DND-41 (cell line): ENCODE measurements around the gene PCDH12.

Source experiments
- ATAC-seq: fragments of 200-7000 bp; cut with Tn5 transposase; 3 replicates; pipeline ENCODE4 v1.9.1; 2021; ENCODE audit warnings: low read depth; ENCODE audit not compliant: insufficient read depth
- DNase-seq: peaks from one replicate; pipeline ENCODE4 v3.0.0-alpha.2; 2020
- H2AFZ ChIP-seq: 2 replicates; pipeline ENCODE4 v1.6.0; 2012; ENCODE audit warnings: low read depth, low read length
- H3K27ac ChIP-seq: 2 replicates; pipeline ENCODE4 v1.5.1; 2012; ENCODE audit warnings: low read length, inconsistent platforms
- H3K27me3 ChIP-seq: fragments of 200-600 bp; sonication (generic); 2 replicates; pipeline ENCODE4 v1.6.0; 2012; ENCODE audit warnings: low read length, mild to moderate bottlenecking, inconsistent platforms; ENCODE audit not compliant: insufficient read depth, poor library complexity
- H3K36me3 ChIP-seq: 2 replicates; pipeline ENCODE4 v1.5.1; 2012; ENCODE audit warnings: low read length, inconsistent platforms; ENCODE audit not compliant: insufficient read depth
- H3K4me1 ChIP-seq: 2 replicates; pipeline ENCODE4 v1.5.1; 2012; ENCODE audit warnings: mild to moderate bottlenecking, low read length; ENCODE audit not compliant: insufficient read depth
- H3K4me2 ChIP-seq: 2 replicates; pipeline ENCODE4 v1.6.0; 2012; ENCODE audit warnings: mild to moderate bottlenecking, moderate library complexity, low read length, inconsistent platforms; ENCODE audit not compliant: insufficient read depth
- H3K4me3 ChIP-seq, 2 experiments: fragments of 200-600 bp in 1 of 2; shearing (Covaris generic) in 1 of 2; 2 replicates each; pipeline ENCODE4 v1.5.1; 2012 to 2016; ENCODE audit warnings: inconsistent platforms in 2 of 2, low read length in 2 of 2, mild to moderate bottlenecking in 2 of 2, low read depth in 1 of 2, moderate library complexity in 1 of 2
- H3K79me2 ChIP-seq: 2 replicates; pipeline ENCODE4 v1.6.0; 2012; ENCODE audit warnings: low read length, inconsistent platforms; ENCODE audit not compliant: insufficient read depth
- H3K9ac ChIP-seq: 2 replicates; pipeline ENCODE4 v1.6.0; 2012; ENCODE audit warnings: low read depth, mild to moderate bottlenecking, inconsistent platforms, low read length, moderate library complexity
- H3K9me3 ChIP-seq: 2 replicates; pipeline ENCODE4 v1.5.1; 2012; ENCODE audit warnings: low read length, moderate library complexity, mild to moderate bottlenecking, inconsistent platforms; ENCODE audit not compliant: insufficient read depth, severe bottlenecking
- H4K20me1 ChIP-seq: 2 replicates; pipeline ENCODE4 v1.6.0; 2012; ENCODE audit warnings: low read length; ENCODE audit not compliant: insufficient read depth
- CTCF ChIP-seq: IDR thresholded peaks from 2 replicates; pipeline ENCODE4 v1.5.1; 2012; ENCODE audit warnings: borderline replicate concordance, low read length, moderate library complexity, mild to moderate bottlenecking; ENCODE audit not compliant: poor library complexity, severe bottlenecking; ENCODE audit errors: extremely low read depth
- EZH2 ChIP-seq: IDR thresholded peaks from 3 replicates; pipeline ENCODE4 v1.6.1; 2012; ENCODE audit warnings: borderline replicate concordance, low read depth, mild to moderate bottlenecking, moderate library complexity, low read length, inconsistent platforms; ENCODE audit not compliant: severe bottlenecking

PCDH12 gene

GRCh38 chr5:141952020-141952419 is 6.0 kb downstream of the PCDH12 start:
- no peak for DNase-seq

GRCh38 chr5:141951332-141951781 is 6.6 kb downstream of the PCDH12 start:
- no peaks in the 10 kb centered on the region for H3K36me3 ChIP-seq
- H3K9ac ChIP-seq = no peak overlapping the region
- no peaks in the 10 kb centered on the region for H3K9me3 ChIP-seq
- H3K4me1 ChIP-seq = no peaks in the 10 kb centered on the region
- no peak overlapping the region for H3K4me2 ChIP-seq
- no peak overlapping the region for H3K4me3 ChIP-seq
- no peak overlapping the region for H3K27ac ChIP-seq
- H2AFZ ChIP-seq = no peak overlapping the region
- DNase-seq = peak; percentile 45
- TF ChIP-seq CTCF (peak; percentile 66), EZH2 (no peak)
- ATAC-seq = peak; percentile 84
- H4K20me1 ChIP-seq = no peaks in the 10 kb centered on the region
- no peaks in the 10 kb centered on the region for H3K27me3 ChIP-seq
- no peaks in the 10 kb centered on the region for H3K79me2 ChIP-seq

More at GRCh38 chr5:141952020-141952419, 6.0 kb downstream of the PCDH12 start:
- H4K20me1 ChIP-seq = no peaks in the 10 kb centered on the region
- TF ChIP-seq EZH2 (no peak), CTCF (no peak)
- H2AFZ ChIP-seq = no peak overlapping the region
- H3K36me3 ChIP-seq = no peaks in the 10 kb centered on the region
- no peaks in the 10 kb centered on the region for H3K9me3 ChIP-seq
- H3K27me3 ChIP-seq = no peaks in the 10 kb centered on the region
- H3K27ac ChIP-seq = no peak overlapping the region
- peak; percentile 69 for ATAC-seq
- no peak overlapping the region for H3K4me3 ChIP-seq
- no peak overlapping the region for H3K4me2 ChIP-seq
- no peaks in the 10 kb centered on the region for H3K79me2 ChIP-seq
- H3K9ac ChIP-seq = no peak overlapping the region
- no peaks in the 10 kb centered on the region; the same call in 1 of the 2 replicates for H3K4me1 ChIP-seq

GRCh38 chr5:141950207-141951005 is 7.6 kb downstream of the PCDH12 start:
- H3K4me2 ChIP-seq = no peak overlapping the region
- no peaks in the 10 kb centered on the region for H3K36me3 ChIP-seq
- no peak overlapping the region for H3K4me3 ChIP-seq
- no peaks in the 10 kb centered on the region for H3K79me2 ChIP-seq
- no peak overlapping the region for H3K27ac ChIP-seq
- ATAC-seq (no peak), DNase-seq (no peak)
- H3K9me3 ChIP-seq = no peaks in the 10 kb centered on the region
- H4K20me1 ChIP-seq = no peaks in the 10 kb centered on the region
- no peak for TF ChIP-seq CTCF
- TF ChIP-seq EZH2 = no peak
- H3K9ac ChIP-seq = no peak overlapping the region
- H3K27me3 ChIP-seq = no peaks in the 10 kb centered on the region
- no peak overlapping the region for H2AFZ ChIP-seq
- no peaks in the 10 kb centered on the region for H3K4me1 ChIP-seq
